ENCODE data around the gene SLC13A5. TPM values are rescaled to one million over a fixed set of nuclear protein-coding genes. Genes with fewer than 3 reads are reported as not detected.
"Not testable (repeated sequence)": the region's sequence is repeated elsewhere in the genome, so short reads cannot be mapped to it uniquely, and the experiment has no call there.

The SLC13A5 gene
- total and polyA plus RNA-seq, 11 donors, result 0.06 to 0.72 TPM; not detected in 9

DNA sequence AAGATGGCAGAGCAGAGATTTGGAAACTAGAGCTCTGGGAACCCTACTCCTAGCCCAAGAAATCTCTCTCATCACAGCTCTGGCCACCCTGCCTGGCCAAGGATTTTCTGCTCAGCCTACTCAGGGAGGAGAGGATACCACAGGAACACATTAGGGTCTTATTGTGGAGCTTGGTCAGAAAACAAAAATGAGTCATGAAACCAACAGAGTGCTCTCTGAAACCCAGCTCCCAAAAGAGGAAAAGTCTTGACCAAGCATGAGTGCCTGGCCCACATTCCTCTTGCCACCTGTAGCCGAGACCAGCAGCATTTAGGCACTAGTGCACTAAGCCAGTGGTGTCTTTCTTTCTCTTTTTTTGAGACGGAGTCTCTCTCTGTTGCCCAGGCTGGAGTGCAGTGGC, 18.1 kb downstream of the SLC13A5 start:
- WGBS, 4 donors, result 78 to 87% (median 84%) methylated on average over 2 of the region's 2 CpGs

DNA sequence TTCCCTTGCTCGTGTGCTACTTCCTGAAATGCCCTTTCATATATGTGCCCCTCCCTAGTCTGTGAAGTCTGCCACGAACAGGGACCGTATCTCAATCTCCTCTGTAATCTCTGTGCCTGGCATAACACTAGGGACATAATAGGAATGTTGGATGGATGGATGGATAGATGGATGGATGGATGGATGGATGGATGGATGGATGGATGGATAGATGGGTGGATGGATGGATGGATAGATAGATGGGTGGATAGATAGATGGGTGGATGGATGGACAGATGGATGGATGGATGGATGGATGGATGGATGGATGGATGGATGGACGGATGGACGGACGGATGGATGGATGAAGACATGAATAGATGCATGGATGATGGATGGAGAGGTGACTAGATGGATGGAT, 21.2 kb downstream of the SLC13A5 start:
- H3K27ac ChIP-seq; ATAC-seq; H3K9me3 ChIP-seq; H3K27me3 ChIP-seq; H3K4me3 ChIP-seq; H3K4me1 ChIP-seq; intact Hi-C loops (cut with DNase I); DNase-seq; H3K36me3 ChIP-seq: not testable (repeated sequence)
- WGBS, 4 donors, result 62 to 71% (median 66%) methylated on average over 6 of the region's 6 CpGs

More for the DNA sequence above, 18.1 kb downstream of the SLC13A5 start:
- Histone ChIP-seq H3K9me3 (no peaks in the 10 kb centered on the region), H3K27ac (no peak overlapping the region), H3K27me3 (peaks cover 0 to 7% (median 0%) of the 10 kb centered on the region in 9 donors), H3K4me1 (no peaks in the 10 kb centered on the region), H3K4me3 (no peak overlapping the region), H3K36me3 (no peaks in the 10 kb centered on the region)
- TF ChIP-seq CTCF (IDR thresholded peaks at IDR 0.05), result no peak
- TF ChIP-seq POLR2A (IDR thresholded peaks at IDR 0.05), result no peak
- ATAC-seq, result no peak
- intact Hi-C loops (cut with DNase I), result no loop called here
- no peak for DNase-seq

- ATAC-seq, result no peak
- DNase-seq, result no peak
- Histone ChIP-seq H3K9me3 (no peaks in the 10 kb centered on the region), H3K36me3 (no peaks in the 10 kb centered on the region), H3K4me3 (no peak overlapping the region), H3K27ac (no peak overlapping the region), H3K4me1 (no peaks in the 10 kb centered on the region), H3K27me3 (peaks cover 0 to 7% (median 0%) of the 10 kb centered on the region in 9 donors)
- intact Hi-C loops (cut with DNase I), result no loop called here
- WGBS, 4 donors, result 78 to 83% (median 80%) methylated on average over 3 of the region's 3 CpGs
- no peak for TF ChIP-seq POLR2A (IDR thresholded peaks at IDR 0.05)
- no peak for TF ChIP-seq CTCF (IDR thresholded peaks at IDR 0.05)
These were observed 21.6 kb downstream of the SLC13A5 start for GRCh38 chr17:6691546-6691945.

- H3K4me1 ChIP-seq, result no peaks in the 10 kb centered on the region
- DNase-seq (no peak), ATAC-seq (no peak)
- intact Hi-C loops (cut with DNase I), result no loop called here
- H3K9me3 ChIP-seq, result no peaks in the 10 kb centered on the region
- no peak overlapping the region for H3K4me3 ChIP-seq
- 80 to 89% (median 83%) methylated on average over 11 of the region's 11 CpGs for WGBS, 4 donors
- no peak overlapping the region for H3K27ac ChIP-seq
- no peaks in the 10 kb centered on the region for H3K36me3 ChIP-seq
- peaks cover 0 to 7% (median 0%) of the 10 kb centered on the region in 9 donors for H3K27me3 ChIP-seq
- TF ChIP-seq POLR2A (IDR thresholded peaks at IDR 0.05) (no peak), CTCF (IDR thresholded peaks at IDR 0.05) (no peak)
These were observed 22.5 kb downstream of the SLC13A5 start for GRCh38 chr17:6690641-6691040.

GRCh38 chr17:6688944-6689343, 24.2 kb downstream of the SLC13A5 start:
- TF ChIP-seq CTCF (IDR thresholded peaks at IDR 0.05) (no peak), POLR2A (IDR thresholded peaks at IDR 0.05) (no peak)
- intact Hi-C loops (cut with DNase I), result no loop called here
- H3K9me3 ChIP-seq, result no peaks in the 10 kb centered on the region
- H3K4me3 ChIP-seq, result no peak overlapping the region
- peaks cover 0 to 13% (median 0%) of the 10 kb centered on the region in 9 donors for H3K27me3 ChIP-seq
- 80 to 90% (median 87%) methylated on average over 9 of the region's 9 CpGs for WGBS, 4 donors
- no peaks in the 10 kb centered on the region for H3K4me1 ChIP-seq
- ATAC-seq, result no peak
- no peaks in the 10 kb centered on the region for H3K36me3 ChIP-seq
- DNase-seq, result no peak
- no peak overlapping the region for H3K27ac ChIP-seq

All from heart left ventricle (tissue), 16 donors.